Measurements from ENCODE around the gene TMIGD1.

The TMIGD1 gene

GRCh38 chr17:30332057-30332542, 1.8 kb downstream of the TMIGD1 start:
- Histone ChIP-seq H3K4me1 (ENCODE audit: low read depth, poor library complexity, severe bottlenecking) (peaks cover 54% of the 10 kb centered on the region), H3K27me3 (ENCODE audit: insufficient read depth, low read depth) (no peaks in the 10 kb centered on the region), H3K4me2 (peak overlapping the region; percentile 66), H3K9ac (no peak overlapping the region), H4K20me1 (ENCODE audit: insufficient read depth) (no peaks in the 10 kb centered on the region), H3K36me3 (ENCODE audit: insufficient read depth) (no peaks in the 10 kb centered on the region), H3K27ac (peak overlapping the region; percentile 10; the same call in 1 of the 2 replicates), H3K79me2 (ENCODE audit: insufficient read depth, low read depth) (no peaks in the 10 kb centered on the region), H2AFZ (ENCODE audit: low read depth) (peak overlapping the region; percentile 7; the same call in 1 of the 2 replicates), H3K4me3 (IDR thresholded peaks at IDR 0.05; ENCODE audit: insufficient read depth, low read depth, low read length) (no peak overlapping the region)
- TF ChIP-seq, protein P1, sequence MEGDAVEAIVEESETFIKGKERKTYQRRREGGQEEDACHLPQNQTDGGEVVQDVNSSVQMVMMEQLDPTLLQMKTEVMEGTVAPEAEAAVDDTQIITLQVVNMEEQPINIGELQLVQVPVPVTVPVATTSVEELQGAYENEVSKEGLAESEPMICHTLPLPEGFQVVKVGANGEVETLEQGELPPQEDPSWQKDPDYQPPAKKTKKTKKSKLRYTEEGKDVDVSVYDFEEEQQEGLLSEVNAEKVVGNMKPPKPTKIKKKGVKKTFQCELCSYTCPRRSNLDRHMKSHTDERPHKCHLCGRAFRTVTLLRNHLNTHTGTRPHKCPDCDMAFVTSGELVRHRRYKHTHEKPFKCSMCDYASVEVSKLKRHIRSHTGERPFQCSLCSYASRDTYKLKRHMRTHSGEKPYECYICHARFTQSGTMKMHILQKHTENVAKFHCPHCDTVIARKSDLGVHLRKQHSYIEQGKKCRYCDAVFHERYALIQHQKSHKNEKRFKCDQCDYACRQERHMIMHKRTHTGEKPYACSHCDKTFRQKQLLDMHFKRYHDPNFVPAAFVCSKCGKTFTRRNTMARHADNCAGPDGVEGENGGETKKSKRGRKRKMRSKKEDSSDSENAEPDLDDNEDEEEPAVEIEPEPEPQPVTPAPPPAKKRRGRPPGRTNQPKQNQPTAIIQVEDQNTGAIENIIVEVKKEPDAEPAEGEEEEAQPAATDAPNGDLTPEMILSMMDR (conservative IDR thresholded peaks at IDR 0.05; ENCODE audit: low read depth, low read length): no peak

GRCh38 chr17:30326809-30327208, 7.0 kb downstream of the TMIGD1 start:
- TF ChIP-seq, protein P1 (conservative IDR thresholded peaks at IDR 0.05; ENCODE audit: low read depth, low read length): no peak
- no peak overlapping the region for H3K4me2 ChIP-seq
- no peak overlapping the region for H3K27ac ChIP-seq

GRCh38 chr17:30324723-30325122, 9.1 kb downstream of the TMIGD1 start:
- TF ChIP-seq, protein P1 (conservative IDR thresholded peaks at IDR 0.05; ENCODE audit: low read depth, low read length): no peak
- no peak overlapping the region for H2AFZ ChIP-seq (ENCODE audit: low read depth)
- H3K79me2 ChIP-seq (ENCODE audit: insufficient read depth, low read depth): no peaks in the 10 kb centered on the region
- H3K4me3 ChIP-seq (IDR thresholded peaks at IDR 0.05; ENCODE audit: insufficient read depth, low read depth, low read length): no peak overlapping the region
- no peaks in the 10 kb centered on the region for H4K20me1 ChIP-seq (ENCODE audit: insufficient read depth)
- no peaks in the 10 kb centered on the region for H3K36me3 ChIP-seq (ENCODE audit: insufficient read depth)
- H3K27me3 ChIP-seq (ENCODE audit: insufficient read depth, low read depth): no peaks in the 10 kb centered on the region
- no peak overlapping the region for H3K9ac ChIP-seq
- no peak overlapping the region for H3K27ac ChIP-seq
- H3K4me1 ChIP-seq (ENCODE audit: low read depth, poor library complexity, severe bottlenecking): peaks cover 22% of the 10 kb centered on the region
- no peak overlapping the region for H3K4me2 ChIP-seq

More at GRCh38 chr17:30326809-30327208, 7.0 kb downstream of the TMIGD1 start:
- H3K9ac ChIP-seq: no peak overlapping the region
- H3K4me1 ChIP-seq (ENCODE audit: low read depth, poor library complexity, severe bottlenecking): peaks cover 41% of the 10 kb centered on the region
- no peak overlapping the region for H2AFZ ChIP-seq (ENCODE audit: low read depth)
- H3K4me3 ChIP-seq (IDR thresholded peaks at IDR 0.05; ENCODE audit: insufficient read depth, low read depth, low read length): no peak overlapping the region
- H3K27me3 ChIP-seq (ENCODE audit: insufficient read depth, low read depth): no peaks in the 10 kb centered on the region
- no peaks in the 10 kb centered on the region for H3K79me2 ChIP-seq (ENCODE audit: insufficient read depth, low read depth)
- H3K36me3 ChIP-seq (ENCODE audit: insufficient read depth): no peaks in the 10 kb centered on the region
- H4K20me1 ChIP-seq (ENCODE audit: insufficient read depth): no peaks in the 10 kb centered on the region

GRCh38 chr17:30323895-30324319, 9.9 kb downstream of the TMIGD1 start:
- no peaks in the 10 kb centered on the region for H3K79me2 ChIP-seq (ENCODE audit: insufficient read depth, low read depth)
- H2AFZ ChIP-seq (ENCODE audit: low read depth): no peak overlapping the region; the same call in 1 of the 2 replicates
- peaks cover 22% of the 10 kb centered on the region for H3K4me1 ChIP-seq (ENCODE audit: low read depth, poor library complexity, severe bottlenecking)
- no peaks in the 10 kb centered on the region for H4K20me1 ChIP-seq (ENCODE audit: insufficient read depth)
- peak overlapping the region; percentile 37; the same call in 1 of the 2 replicates for H3K4me2 ChIP-seq
- H3K9ac ChIP-seq: no peak overlapping the region
- no peaks in the 10 kb centered on the region for H3K36me3 ChIP-seq (ENCODE audit: insufficient read depth)
- H3K27me3 ChIP-seq (ENCODE audit: insufficient read depth, low read depth): no peaks in the 10 kb centered on the region
- H3K4me3 ChIP-seq (IDR thresholded peaks at IDR 0.05; ENCODE audit: insufficient read depth, low read depth, low read length): no peak overlapping the region
- TF ChIP-seq, protein P1 (conservative IDR thresholded peaks at IDR 0.05; ENCODE audit: low read depth, low read length): no peak
- H3K27ac ChIP-seq: no peak overlapping the region

Measured in KMS-11 (cell line).